Parathyroid adenoma (tissue), 2 donors: ENCODE data around the gene KCNB1.
"Not testable (repeated sequence)": the region's sequence is repeated elsewhere in the genome, so short reads cannot be mapped to it uniquely, and the experiment has no call there.

Experiments used
- H2AFZ ChIP-seq: fragments of 300-600 bp; sonication (generic); one replicate; pipeline ENCODE4 v1.7.0; 2017; ENCODE audit warnings: antibody characterized with exemption, mild to moderate bottlenecking
- H3K27ac ChIP-seq: fragments of 300-600 bp; sonication (generic); one replicate; pipeline ENCODE4 v1.7.0; 2017
- H3K27me3 ChIP-seq: fragments of 300-600 bp; sonication (generic); one replicate; pipeline ENCODE4 v1.7.0; 2017; ENCODE audit warnings: low read length; ENCODE audit not compliant: control insufficient read depth, insufficient read depth
- H3K36me3 ChIP-seq: fragments of 300-600 bp; sonication (generic); one replicate; pipeline ENCODE4 v1.7.0; 2017; ENCODE audit warnings: low read length; ENCODE audit not compliant: control insufficient read depth, insufficient read depth
- H3K4me1 ChIP-seq: fragments of 300-600 bp; sonication (generic); one replicate; pipeline ENCODE4 v1.7.0; 2017; ENCODE audit warnings: control low read depth
- H3K4me2 ChIP-seq: fragments of 300-600 bp; sonication (generic); one replicate; pipeline ENCODE4 v1.7.0; 2017; ENCODE audit warnings: low read length
- H3K4me3 ChIP-seq: fragments of 300-600 bp; sonication (generic); one replicate; pipeline ENCODE4 v1.7.0; 2017; ENCODE audit warnings: low read depth, low read length
- H3K79me2 ChIP-seq: fragments of 300-600 bp; sonication (generic); one replicate; pipeline ENCODE4 v1.7.0; 2017; ENCODE audit warnings: control low read depth
- H3K9ac ChIP-seq: fragments of 300-600 bp; sonication (generic); one replicate; pipeline ENCODE4 v1.7.0; 2017; ENCODE audit warnings: mild to moderate bottlenecking
- H3K9me3 ChIP-seq: fragments of 300-600 bp; sonication (generic); one replicate; pipeline ENCODE4 v1.7.0; 2017; ENCODE audit warnings: low read length; ENCODE audit not compliant: control insufficient read depth
- TF ChIP-seq, protein P1 (sequence below): fragments of 300-600 bp; sonication (generic); IDR thresholded peaks from one replicate; pipeline ENCODE4 v1.7.0; 2017; ENCODE audit warnings: antibody characterized with exemption, mild to moderate bottlenecking
- donor health status: primary hyperparathyroidism.

KCNB1 gene

DNA sequence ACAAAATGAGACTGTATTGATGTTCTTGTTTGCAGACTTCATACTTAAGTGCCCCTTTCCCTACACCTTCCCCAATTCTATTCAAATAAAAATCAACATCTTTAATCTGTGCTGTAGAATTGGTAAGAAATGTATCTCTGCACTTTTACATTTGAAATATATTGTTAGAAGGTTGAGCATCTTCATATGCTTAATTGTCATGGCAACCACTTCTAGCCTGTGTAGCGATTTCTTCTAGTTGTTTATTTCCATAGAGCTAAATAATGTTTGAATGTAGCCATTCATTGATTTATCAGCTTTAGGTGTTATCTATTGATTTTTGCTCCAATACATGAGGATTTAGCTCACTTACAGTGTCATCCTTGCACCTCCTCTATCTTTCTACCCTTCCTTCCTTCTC, 166.9 kb downstream of the KCNB1 start:
- H3K4me2 ChIP-seq = no peak overlapping the region
- H3K4me3 ChIP-seq = no peak overlapping the region
- no peaks in the 10 kb centered on the region for H3K27me3 ChIP-seq
- peaks cover 2% of the 10 kb centered on the region for H3K4me1 ChIP-seq
- no peak overlapping the region for H3K27ac ChIP-seq
- no peaks in the 10 kb centered on the region for H3K36me3 ChIP-seq
- no peak overlapping the region for H3K9ac ChIP-seq
- no peaks in the 10 kb centered on the region for H3K79me2 ChIP-seq
- no peak overlapping the region for H2AFZ ChIP-seq
- no peaks in the 10 kb centered on the region for H3K9me3 ChIP-seq
- TF ChIP-seq, protein P1, sequence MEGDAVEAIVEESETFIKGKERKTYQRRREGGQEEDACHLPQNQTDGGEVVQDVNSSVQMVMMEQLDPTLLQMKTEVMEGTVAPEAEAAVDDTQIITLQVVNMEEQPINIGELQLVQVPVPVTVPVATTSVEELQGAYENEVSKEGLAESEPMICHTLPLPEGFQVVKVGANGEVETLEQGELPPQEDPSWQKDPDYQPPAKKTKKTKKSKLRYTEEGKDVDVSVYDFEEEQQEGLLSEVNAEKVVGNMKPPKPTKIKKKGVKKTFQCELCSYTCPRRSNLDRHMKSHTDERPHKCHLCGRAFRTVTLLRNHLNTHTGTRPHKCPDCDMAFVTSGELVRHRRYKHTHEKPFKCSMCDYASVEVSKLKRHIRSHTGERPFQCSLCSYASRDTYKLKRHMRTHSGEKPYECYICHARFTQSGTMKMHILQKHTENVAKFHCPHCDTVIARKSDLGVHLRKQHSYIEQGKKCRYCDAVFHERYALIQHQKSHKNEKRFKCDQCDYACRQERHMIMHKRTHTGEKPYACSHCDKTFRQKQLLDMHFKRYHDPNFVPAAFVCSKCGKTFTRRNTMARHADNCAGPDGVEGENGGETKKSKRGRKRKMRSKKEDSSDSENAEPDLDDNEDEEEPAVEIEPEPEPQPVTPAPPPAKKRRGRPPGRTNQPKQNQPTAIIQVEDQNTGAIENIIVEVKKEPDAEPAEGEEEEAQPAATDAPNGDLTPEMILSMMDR = no peak

GRCh38 chr20:49314052-49314451, 168.4 kb downstream of the KCNB1 start:
- H2AFZ ChIP-seq, H3K27ac ChIP-seq, H3K79me2 ChIP-seq, H3K4me3 ChIP-seq, H3K9ac ChIP-seq, H3K36me3 ChIP-seq, H3K4me1 ChIP-seq, H3K9me3 ChIP-seq, H3K4me2 ChIP-seq, H3K27me3 ChIP-seq: not testable (repeated sequence)
